ENCODE results near the gene ZNF106.

- TF ChIP-seq CTCF (conservative IDR thresholded peaks at IDR 0.05 in 1 of 2, IDR thresholded peaks at IDR 0.05 in 1 of 2; ENCODE audit: extremely low read depth in 1 of 2, insufficient read depth in 1 of 2, low read depth in 1 of 2, low read length in 2 of 2) (no peak), EZH2 (IDR thresholded peaks at IDR 0.05; ENCODE audit: borderline replicate concordance, low read length) (no peak)
These were observed 7.3 kb downstream of the ZNF106 start for GRCh38 chr15:42483677-42484076.
